ENCODE data around the gene IFT80. TPM values are rescaled to one million over a fixed set of nuclear protein-coding genes. Genes with fewer than 3 reads are reported as not detected.

Gene IFT80
- total and polyA plus RNA-seq, 10 of the 15 experiments (the other 5 are each of a cell fraction or from before 2014, with no cell fraction given): 6.5 to 21.5 (median 14.1) TPM

DNA sequence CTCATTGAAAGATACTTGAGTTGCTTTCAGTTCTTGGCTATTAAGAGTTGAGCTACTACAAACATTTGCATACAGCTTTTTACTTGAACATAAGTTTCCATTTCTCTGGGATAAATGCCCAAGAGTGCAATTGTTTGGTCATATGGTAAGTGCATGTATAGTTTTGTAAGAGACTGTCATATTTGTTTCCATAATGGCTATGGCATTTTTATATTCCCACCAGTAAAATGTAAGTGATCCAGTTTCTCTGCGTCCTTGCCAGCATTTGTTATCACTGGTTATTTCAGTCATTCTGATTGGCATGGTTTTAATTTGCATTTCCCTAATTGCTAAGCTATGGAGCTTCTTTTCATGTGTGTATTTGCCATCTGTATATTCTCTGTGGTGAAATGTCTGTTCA is 151.3 kb downstream of the IFT80 start (continued):
- TF ChIP-seq, protein P1, sequence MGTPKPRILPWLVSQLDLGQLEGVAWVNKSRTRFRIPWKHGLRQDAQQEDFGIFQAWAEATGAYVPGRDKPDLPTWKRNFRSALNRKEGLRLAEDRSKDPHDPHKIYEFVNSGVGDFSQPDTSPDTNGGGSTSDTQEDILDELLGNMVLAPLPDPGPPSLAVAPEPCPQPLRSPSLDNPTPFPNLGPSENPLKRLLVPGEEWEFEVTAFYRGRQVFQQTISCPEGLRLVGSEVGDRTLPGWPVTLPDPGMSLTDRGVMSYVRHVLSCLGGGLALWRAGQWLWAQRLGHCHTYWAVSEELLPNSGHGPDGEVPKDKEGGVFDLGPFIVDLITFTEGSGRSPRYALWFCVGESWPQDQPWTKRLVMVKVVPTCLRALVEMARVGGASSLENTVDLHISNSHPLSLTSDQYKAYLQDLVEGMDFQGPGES (IDR thresholded peaks at IDR 0.05): no peak
- TF ChIP-seq, protein P2, sequence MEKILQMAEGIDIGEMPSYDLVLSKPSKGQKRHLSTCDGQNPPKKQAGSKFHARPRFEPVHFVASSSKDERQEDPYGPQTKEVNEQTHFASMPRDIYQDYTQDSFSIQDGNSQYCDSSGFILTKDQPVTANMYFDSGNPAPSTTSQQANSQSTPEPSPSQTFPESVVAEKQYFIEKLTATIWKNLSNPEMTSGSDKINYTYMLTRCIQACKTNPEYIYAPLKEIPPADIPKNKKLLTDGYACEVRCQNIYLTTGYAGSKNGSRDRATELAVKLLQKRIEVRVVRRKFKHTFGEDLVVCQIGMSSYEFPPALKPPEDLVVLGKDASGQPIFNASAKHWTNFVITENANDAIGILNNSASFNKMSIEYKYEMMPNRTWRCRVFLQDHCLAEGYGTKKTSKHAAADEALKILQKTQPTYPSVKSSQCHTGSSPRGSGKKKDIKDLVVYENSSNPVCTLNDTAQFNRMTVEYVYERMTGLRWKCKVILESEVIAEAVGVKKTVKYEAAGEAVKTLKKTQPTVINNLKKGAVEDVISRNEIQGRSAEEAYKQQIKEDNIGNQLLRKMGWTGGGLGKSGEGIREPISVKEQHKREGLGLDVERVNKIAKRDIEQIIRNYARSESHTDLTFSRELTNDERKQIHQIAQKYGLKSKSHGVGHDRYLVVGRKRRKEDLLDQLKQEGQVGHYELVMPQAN (conservative IDR thresholded peaks at IDR 0.05): no peak
- TF ChIP-seq FOS (IDR thresholded peaks at IDR 0.05; ENCODE audit: borderline replicate concordance, extremely low read depth, insufficient read length) (no peak), FOXK2 (IDR thresholded peaks at IDR 0.05) (no peak), NBN (IDR thresholded peaks at IDR 0.05) (no peak), JUNB (IDR thresholded peaks at IDR 0.05) (no peak), RELA (IDR thresholded peaks at IDR 0.05; ENCODE audit: borderline replicate concordance, partially characterized antibody) (no peak), CEBPB (IDR thresholded peaks at IDR 0.05; ENCODE audit: borderline replicate concordance in 1 of 2, low read depth in 2 of 2, low read length in 2 of 2) (no peak)

DNA sequence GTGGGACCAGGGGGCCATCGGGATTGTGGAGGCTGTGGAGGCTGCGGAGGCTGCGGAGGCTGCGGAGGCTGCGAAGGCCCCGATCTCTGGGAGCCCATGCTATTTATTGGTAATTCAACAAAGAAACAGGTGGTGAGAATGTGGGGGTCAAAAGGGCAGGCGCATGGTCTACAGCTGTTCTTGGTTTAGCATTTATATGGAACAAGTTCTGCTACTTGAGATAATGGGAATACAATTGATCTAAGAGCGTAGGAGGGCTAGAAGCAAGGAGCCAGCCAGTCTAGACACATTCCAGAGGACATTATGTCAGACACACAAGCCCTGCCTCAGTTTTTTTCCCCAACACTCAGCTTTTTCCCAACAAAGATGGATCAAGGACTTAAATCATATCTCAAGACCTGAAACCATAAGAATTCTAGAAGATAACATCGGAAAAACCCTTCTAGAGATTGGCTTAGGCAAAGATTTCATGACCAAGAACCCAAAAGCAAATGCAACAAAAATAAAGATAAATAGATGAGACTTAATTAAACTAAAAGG is 153.7 kb downstream of the IFT80 start:
- no peak for DNase-seq (ENCODE audit: low read depth, low spot score)
- no peaks in the 10 kb centered on the region for H3K4me1 ChIP-seq (ENCODE audit: control insufficient read depth, insufficient read depth, low read length)
- in situ Hi-C loops (cut with MboI): no loop called here
- no peak for ATAC-seq
- ChIA-PET CTCF (no interaction called here), SMC1A (ENCODE audit: uncharacterized antibody, unreplicated experiment) (no interaction called here), RAD21 (ENCODE audit: unreplicated experiment) (no interaction called here), POLR2A (no interaction called here)
- H3K79me2 ChIP-seq (ENCODE audit: control insufficient read depth, insufficient read depth, low read length): no peaks in the 10 kb centered on the region
- no peaks in the 10 kb centered on the region for H3K9me3 ChIP-seq (replicated peaks; ENCODE audit: control insufficient read depth, insufficient read depth, low read length)
- no peak overlapping the region for H3K4me2 ChIP-seq (ENCODE audit: control insufficient read depth, insufficient read depth)
- no peak overlapping the region for H3K9ac ChIP-seq (ENCODE audit: control insufficient read depth, insufficient read depth, low read length)
- H3K27ac ChIP-seq (ENCODE audit: control insufficient read depth, insufficient read depth): no peak overlapping the region
- H3K4me3 ChIP-seq: no peak overlapping the region
- no TSS peak for BruUV-seq (replicated peaks)
- no peak for FAIRE-seq
- no peaks in the 10 kb centered on the region for H3K27me3 ChIP-seq (replicated peaks in 1 of 2; ENCODE audit: control insufficient read depth in 2 of 2, insufficient read depth in 2 of 2, low read length in 1 of 2)
- no peak overlapping the region for H2AFZ ChIP-seq (ENCODE audit: control insufficient read depth, low read depth, low read length)
- intact Hi-C loops (cut with micrococcal nuclease; ENCODE audit: unreplicated experiment): no loop called here
- H4K20me1 ChIP-seq (ENCODE audit: control insufficient read depth, insufficient read depth): no peaks in the 10 kb centered on the region
- H3K36me3 ChIP-seq (ENCODE audit: control insufficient read depth in 2 of 2, insufficient read depth in 2 of 2, low read length in 1 of 2): no peaks in the 10 kb centered on the region
- WGBS (ENCODE audit: insufficient coverage, insufficient replicate concordance, low lambda C conversion rate, missing lambda C conversion rate): 79% methylated on average over 9 of the region's 9 CpGs
- TF ChIP-seq CHD1 (IDR thresholded peaks at IDR 0.05; ENCODE audit: low read depth, low read length): no peak
- no peak for TF ChIP-seq NBN (IDR thresholded peaks at IDR 0.05)
- TF ChIP-seq, protein P3, sequence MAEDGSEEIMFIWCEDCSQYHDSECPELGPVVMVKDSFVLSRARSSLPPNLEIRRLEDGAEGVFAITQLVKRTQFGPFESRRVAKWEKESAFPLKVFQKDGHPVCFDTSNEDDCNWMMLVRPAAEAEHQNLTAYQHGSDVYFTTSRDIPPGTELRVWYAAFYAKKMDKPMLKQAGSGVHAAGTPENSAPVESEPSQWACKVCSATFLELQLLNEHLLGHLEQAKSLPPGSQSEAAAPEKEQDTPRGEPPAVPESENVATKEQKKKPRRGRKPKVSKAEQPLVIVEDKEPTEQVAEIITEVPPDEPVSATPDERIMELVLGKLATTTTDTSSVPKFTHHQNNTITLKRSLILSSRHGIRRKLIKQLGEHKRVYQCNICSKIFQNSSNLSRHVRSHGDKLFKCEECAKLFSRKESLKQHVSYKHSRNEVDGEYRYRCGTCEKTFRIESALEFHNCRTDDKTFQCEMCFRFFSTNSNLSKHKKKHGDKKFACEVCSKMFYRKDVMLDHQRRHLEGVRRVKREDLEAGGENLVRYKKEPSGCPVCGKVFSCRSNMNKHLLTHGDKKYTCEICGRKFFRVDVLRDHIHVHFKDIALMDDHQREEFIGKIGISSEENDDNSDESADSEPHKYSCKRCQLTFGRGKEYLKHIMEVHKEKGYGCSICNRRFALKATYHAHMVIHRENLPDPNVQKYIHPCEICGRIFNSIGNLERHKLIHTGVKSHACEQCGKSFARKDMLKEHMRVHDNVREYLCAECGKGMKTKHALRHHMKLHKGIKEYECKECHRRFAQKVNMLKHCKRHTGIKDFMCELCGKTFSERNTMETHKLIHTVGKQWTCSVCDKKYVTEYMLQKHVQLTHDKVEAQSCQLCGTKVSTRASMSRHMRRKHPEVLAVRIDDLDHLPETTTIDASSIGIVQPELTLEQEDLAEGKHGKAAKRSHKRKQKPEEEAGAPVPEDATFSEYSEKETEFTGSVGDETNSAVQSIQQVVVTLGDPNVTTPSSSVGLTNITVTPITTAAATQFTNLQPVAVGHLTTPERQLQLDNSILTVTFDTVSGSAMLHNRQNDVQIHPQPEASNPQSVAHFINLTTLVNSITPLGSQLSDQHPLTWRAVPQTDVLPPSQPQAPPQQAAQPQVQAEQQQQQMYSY (CRISPR knock-in tag; IDR thresholded peaks at IDR 0.05): no peak
- no peak for TF ChIP-seq PAX5 (IDR thresholded peaks at IDR 0.05; ENCODE audit: borderline replicate concordance, low read depth, low read length)
- TF ChIP-seq ETV6 (conservative IDR thresholded peaks at IDR 0.05 in 1 of 2, IDR thresholded peaks at IDR 0.05 in 1 of 2; ENCODE audit: borderline replicate concordance in 1 of 2, low read depth in 1 of 2): no peak
- no peak for TF ChIP-seq CHD2 (IDR thresholded peaks at IDR 0.05; ENCODE audit: borderline replicate concordance, low read depth, low read length)
- TF ChIP-seq BRCA1 (IDR thresholded peaks at IDR 0.05; ENCODE audit: low read depth, low read length): no peak
- TF ChIP-seq RUNX3 (IDR thresholded peaks at IDR 0.05; ENCODE audit: low read length): no peak
- no peak for TF ChIP-seq IKZF1 (conservative IDR thresholded peaks at IDR 0.05)
- TF ChIP-seq STAT1 (conservative IDR thresholded peaks at IDR 0.05): no peak
- TF ChIP-seq SUPT20H (IDR thresholded peaks at IDR 0.05; ENCODE audit: borderline replicate concordance, control insufficient read depth, low read depth, low read length): no peak

Measured in GM12878 (cell line).